HepG2 (cell line): ENCODE data around the gene PSKH1. TPM values are rescaled to one million over a fixed set of nuclear protein-coding genes. Genes with fewer than 3 reads are reported as not detected.

Experiments used
- CBFB ChIP-seq: sonication (generic); formaldehyde crosslinking; IDR thresholded peaks from 2 replicates; pipeline ENCODE4 v1.4.0; 2020; ENCODE audit warnings: missing genetic modification reagents
- CHCHD3 ChIP-seq: sonication (generic); formaldehyde crosslinking; IDR thresholded peaks from 2 replicates; pipeline ENCODE4 v1.8.0; 2022; ENCODE audit warnings: mild to moderate bottlenecking, missing genetic modification reagents, moderate library complexity
- ERF ChIP-seq: IDR thresholded peaks from 2 replicates; pipeline ENCODE4 v1.6.1; 2018; ENCODE audit warnings: missing biosample characterization, missing genetic modification reagents
- MXD4 ChIP-seq: IDR thresholded peaks from 2 replicates; pipeline ENCODE4 v1.6.1; 2016; ENCODE audit warnings: mild to moderate bottlenecking, missing biosample characterization, missing genetic modification reagents
- NFYB ChIP-seq: sonication (generic); formaldehyde crosslinking; IDR thresholded peaks from 2 replicates; pipeline ENCODE4 v1.4.0; 2020; ENCODE audit warnings: missing genetic modification reagents
- TBP ChIP-seq: sonication (generic); formaldehyde crosslinking; IDR thresholded peaks from 2 replicates; pipeline ENCODE4 v1.5.0; 2020; ENCODE audit warnings: missing genetic modification reagents
- ZFP36L1 ChIP-seq: sonication (generic); formaldehyde crosslinking; IDR thresholded peaks from 2 replicates; pipeline ENCODE4 v1.8.0; 2022; ENCODE audit warnings: mild to moderate bottlenecking, missing genetic modification reagents, moderate library complexity
- ZNF296 ChIP-seq: sonication (generic); formaldehyde crosslinking; conservative IDR thresholded peaks from 2 replicates; pipeline ENCODE4 v1.5.0; 2020; ENCODE audit warnings: mild to moderate bottlenecking, missing genetic modification reagents
- ZNF354B ChIP-seq: sonication (generic); formaldehyde crosslinking; IDR thresholded peaks from 2 replicates; pipeline ENCODE4 v1.8.0; 2022; ENCODE audit warnings: mild to moderate bottlenecking, missing genetic modification reagents
- ZNF557 ChIP-seq: sonication (generic); formaldehyde crosslinking; IDR thresholded peaks from 2 replicates; pipeline ENCODE4 v1.4.0; 2020; ENCODE audit warnings: missing genetic modification reagents
- ZNF713 ChIP-seq: sonication (generic); formaldehyde crosslinking; IDR thresholded peaks from 2 replicates; pipeline ENCODE4 v1.4.0; 2020; ENCODE audit warnings: mild to moderate bottlenecking, missing genetic modification reagents
- polyA plus RNA-seq, 8 experiments: library from polyadenylated mRNA; depleted of rRNA in 3 of 8; stranded (reverse) in 7 of 8; unstranded in 1 of 8; fragments of >200 nt; fragmentation: Illumina TruSeq in 4 of 8; extraction: Trizol in 4 of 8; gene quantifications; 2 replicates each; pipeline versions ENCODE4 v1.2.1 to v1.2.3, GENCODE V29; 2011 to 2016; ENCODE audit warnings: low read depth in 4 of 8, missing spikeins in 1 of 8, mixed read lengths in 1 of 8; ENCODE audit not compliant: insufficient read depth in 1 of 8
- total RNA-seq, 5 experiments: library from RNA; depleted of rRNA; stranded (reverse); fragments of >200 nt; fragmentation: Illumina TruSeq; extraction: Trizol; gene quantifications; 2 replicates each; pipeline ENCODE4 v1.2.3, GENCODE V29; 2016; ENCODE audit warnings: low read depth in 1 of 5
- TF ChIP-seq, protein P1 (sequence below): sonication (generic); formaldehyde crosslinking; IDR thresholded peaks from 2 replicates; pipeline ENCODE4 v1.4.0; 2020; ENCODE audit warnings: mild to moderate bottlenecking, missing genetic modification reagents

PSKH1 gene
- total and polyA plus RNA-seq, 2 of the 13 experiments (the other 11 are each of a cell fraction or from before 2014, with no cell fraction given): 8.4 to 19.1 TPM

DNA sequence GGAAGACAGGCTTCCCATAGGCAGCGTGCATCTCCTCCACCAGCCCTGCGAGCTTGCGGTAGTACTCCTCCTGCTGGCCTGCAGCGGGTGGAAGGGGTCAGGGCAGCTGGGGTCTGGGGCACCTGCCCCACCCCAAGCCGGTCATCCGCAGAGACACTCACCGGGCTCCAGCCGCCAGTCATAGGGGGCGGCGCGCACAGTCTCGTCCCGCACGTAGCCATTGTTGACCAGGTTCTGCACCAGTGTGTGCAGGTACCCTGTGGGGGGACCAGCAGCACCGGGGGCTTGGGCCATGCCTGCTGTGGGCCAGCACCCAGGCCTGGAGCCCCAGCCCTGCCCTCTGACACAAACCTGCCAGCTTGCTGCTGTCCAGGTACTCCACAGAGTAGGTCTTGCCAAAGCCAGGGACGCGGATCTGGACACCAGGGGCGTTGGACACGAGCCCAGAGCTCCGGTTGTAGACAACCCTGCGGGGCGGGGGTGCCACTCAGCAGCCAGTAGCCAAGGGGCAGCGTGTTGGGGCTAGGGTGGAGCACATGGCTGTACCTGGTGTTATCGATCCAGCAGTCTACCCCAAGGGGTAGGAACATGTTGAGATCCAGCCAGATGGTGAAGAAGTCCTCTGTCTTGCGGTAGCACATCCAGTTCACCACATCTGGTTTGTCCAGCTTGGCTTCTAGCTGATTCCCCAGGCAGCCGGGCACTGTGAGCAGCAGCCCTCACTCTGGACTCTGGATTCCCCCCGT lies 49.6 kb downstream of the PSKH1 start (continued):
- TF ChIP-seq ZNF557 (CRISPR knock-in tag) (peak; percentile 17; the same call in 1 of the 2 replicates), NFYB (CRISPR knock-in tag) (0 out of 2 replicates have a peak, but pooled peaks have one; percentile 5), ZNF354B (CRISPR knock-in tag) (no peak), ZNF713 (CRISPR knock-in tag) (0 out of 2 replicates have a peak, but pooled peaks have one; percentile 23), TBP (CRISPR knock-in tag) (no peak), MXD4 (0 out of 2 replicates have a peak, but pooled peaks have one; percentile 33), ZNF296 (CRISPR knock-in tag) (peak; percentile 35; the same call in 1 of the 2 replicates), ZFP36L1 (CRISPR knock-in tag) (no peak), CHCHD3 (CRISPR knock-in tag) (peak; percentile 86; the same call in 1 of the 2 replicates), CBFB (CRISPR knock-in tag) (0 out of 2 replicates have a peak, but pooled peaks have one; percentile 54), ERF (CRISPR knock-in tag) (peak; percentile 47)
- TF ChIP-seq, protein P1, sequence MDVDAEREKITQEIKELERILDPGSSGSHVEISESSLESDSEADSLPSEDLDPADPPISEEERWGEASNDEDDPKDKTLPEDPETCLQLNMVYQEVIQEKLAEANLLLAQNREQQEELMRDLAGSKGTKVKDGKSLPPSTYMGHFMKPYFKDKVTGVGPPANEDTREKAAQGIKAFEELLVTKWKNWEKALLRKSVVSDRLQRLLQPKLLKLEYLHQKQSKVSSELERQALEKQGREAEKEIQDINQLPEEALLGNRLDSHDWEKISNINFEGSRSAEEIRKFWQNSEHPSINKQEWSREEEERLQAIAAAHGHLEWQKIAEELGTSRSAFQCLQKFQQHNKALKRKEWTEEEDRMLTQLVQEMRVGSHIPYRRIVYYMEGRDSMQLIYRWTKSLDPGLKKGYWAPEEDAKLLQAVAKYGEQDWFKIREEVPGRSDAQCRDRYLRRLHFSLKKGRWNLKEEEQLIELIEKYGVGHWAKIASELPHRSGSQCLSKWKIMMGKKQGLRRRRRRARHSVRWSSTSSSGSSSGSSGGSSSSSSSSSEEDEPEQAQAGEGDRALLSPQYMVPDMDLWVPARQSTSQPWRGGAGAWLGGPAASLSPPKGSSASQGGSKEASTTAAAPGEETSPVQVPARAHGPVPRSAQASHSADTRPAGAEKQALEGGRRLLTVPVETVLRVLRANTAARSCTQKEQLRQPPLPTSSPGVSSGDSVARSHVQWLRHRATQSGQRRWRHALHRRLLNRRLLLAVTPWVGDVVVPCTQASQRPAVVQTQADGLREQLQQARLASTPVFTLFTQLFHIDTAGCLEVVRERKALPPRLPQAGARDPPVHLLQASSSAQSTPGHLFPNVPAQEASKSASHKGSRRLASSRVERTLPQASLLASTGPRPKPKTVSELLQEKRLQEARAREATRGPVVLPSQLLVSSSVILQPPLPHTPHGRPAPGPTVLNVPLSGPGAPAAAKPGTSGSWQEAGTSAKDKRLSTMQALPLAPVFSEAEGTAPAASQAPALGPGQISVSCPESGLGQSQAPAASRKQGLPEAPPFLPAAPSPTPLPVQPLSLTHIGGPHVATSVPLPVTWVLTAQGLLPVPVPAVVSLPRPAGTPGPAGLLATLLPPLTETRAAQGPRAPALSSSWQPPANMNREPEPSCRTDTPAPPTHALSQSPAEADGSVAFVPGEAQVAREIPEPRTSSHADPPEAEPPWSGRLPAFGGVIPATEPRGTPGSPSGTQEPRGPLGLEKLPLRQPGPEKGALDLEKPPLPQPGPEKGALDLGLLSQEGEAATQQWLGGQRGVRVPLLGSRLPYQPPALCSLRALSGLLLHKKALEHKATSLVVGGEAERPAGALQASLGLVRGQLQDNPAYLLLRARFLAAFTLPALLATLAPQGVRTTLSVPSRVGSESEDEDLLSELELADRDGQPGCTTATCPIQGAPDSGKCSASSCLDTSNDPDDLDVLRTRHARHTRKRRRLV (CRISPR knock-in tag): no peak
